ENCODE data around the gene DTYMK. TPM values are rescaled to one million over a fixed set of nuclear protein-coding genes. Genes with fewer than 3 reads are reported as not detected.
A peak's percentile ranks its signal among the peaks of the same experiment; 100 is the strongest.

DTYMK gene
- total and polyA plus RNA-seq, 12 donors = 6.4 to 18.5 (median 9.4) TPM

DNA sequence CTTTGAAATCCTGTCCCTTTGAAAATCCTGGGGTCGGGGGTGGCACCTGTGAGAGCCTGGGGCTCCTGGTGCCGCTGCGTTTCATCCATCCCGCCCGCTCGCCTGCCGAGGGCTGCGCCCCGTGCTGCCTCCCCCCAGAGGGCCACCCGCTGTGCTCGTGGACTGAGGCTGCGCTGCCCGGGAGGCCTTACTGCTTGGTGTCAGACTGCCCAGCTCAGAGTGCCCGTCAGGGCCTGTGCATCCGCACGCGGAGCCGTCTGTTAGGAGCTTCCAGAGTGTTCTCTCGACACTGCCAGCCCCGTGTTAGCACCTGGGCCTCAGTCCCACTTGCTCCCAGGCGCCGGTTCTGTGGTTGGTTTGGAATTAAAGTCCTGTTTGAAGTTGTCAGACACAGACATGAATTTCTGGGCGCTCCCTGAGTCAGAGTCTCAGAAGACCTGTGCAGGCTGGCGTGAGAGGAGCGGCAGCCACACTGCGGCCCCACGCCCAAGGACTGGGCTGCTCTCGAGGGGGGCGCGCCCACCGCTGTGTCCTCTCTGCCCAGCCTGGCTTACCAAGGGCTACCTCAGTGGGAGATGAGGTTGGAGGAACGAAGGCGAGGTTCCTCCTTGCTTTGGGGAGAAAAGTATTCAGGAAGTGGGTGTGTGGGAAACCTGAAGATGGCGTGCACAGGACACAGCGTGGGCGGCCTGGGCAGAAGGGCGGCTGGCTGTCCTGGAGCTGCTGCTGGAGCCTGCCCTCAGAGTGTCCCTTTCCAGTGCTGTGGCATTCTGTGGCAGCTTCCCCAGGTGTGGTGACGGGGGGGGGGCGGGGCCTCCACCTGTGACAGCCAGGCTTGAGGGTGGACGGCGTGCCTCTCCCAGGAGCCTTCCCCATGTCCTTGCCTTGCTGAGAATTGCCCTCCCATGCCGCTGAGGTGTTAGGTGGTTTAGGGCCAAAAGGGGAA is 14.1 kb downstream of the DTYMK start:
- ATAC-seq (no peak), DNase-seq (no peak)
- H3K27ac ChIP-seq = no peak overlapping the region
- no peaks in the 10 kb centered on the region for H3K27me3 ChIP-seq
- H3K36me3 ChIP-seq = peaks cover 0 to 85% (median 41%) of the 10 kb centered on the region in 9 donors
- intact Hi-C loops (cut with DNase I) = no loop called here
- no peaks in the 10 kb centered on the region for H3K9me3 ChIP-seq
- no peak for TF ChIP-seq CTCF (IDR thresholded peaks at IDR 0.05)
- 93 to 95% methylated on average over 42 of the region's 42 CpGs for WGBS, 2 donors
- no peak overlapping the region for H3K4me3 ChIP-seq
- peaks cover 0 to 12% (median 0%) of the 10 kb centered on the region in 9 donors for H3K4me1 ChIP-seq

DNA sequence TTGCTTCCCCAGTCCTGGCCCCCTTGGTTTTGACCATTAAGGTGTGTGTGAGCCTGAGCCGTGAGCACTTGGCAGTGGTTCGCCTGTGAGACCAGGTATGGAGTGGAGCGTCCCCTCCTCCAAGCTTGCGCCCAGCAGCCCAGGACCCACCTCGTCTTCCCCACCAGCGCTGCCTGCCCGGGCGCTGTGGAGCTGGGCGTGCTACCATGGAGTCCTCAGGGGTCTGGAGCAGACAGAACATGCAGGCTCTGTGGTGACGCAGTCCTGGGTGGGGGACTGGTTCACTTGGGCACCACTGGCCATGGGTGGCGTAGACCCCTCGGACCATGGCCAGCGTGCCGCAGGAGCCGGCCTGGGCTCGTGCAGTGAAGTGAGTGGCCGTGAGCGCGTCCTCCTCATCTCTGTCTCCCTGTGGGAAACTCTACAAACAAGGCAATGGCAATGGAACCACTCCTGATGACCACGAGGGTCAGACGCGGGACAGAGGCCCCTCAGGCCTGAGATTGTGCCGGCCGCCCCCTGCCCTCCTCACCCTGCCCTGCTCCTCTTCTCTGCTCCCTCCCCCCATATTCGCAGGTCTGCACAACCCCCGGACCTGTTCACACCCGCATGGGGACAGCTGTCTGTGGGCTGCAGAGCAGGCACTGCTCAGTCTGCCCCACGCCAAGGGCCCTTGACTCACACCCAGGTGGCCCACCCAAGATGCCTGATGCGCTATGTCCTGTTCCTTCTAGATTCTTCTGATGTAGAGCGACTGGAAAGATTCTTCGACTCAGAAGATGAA is 15.0 kb downstream of the DTYMK start:
- Histone ChIP-seq H3K27me3 (no peaks in the 10 kb centered on the region), H3K9me3 (no peaks in the 10 kb centered on the region), H3K27ac (peak overlapping the region in 2 of 10 donors; percentile 25 to 52), H3K4me3 (no peak overlapping the region), H3K36me3 (peaks cover 4 to 85% (median 48%) of the 10 kb centered on the region in 9 donors), H3K4me1 (peaks cover 0 to 12% (median 0%) of the 10 kb centered on the region in 9 donors)
- ATAC-seq (no peak), DNase-seq (no peak)
- no peak for TF ChIP-seq CTCF (IDR thresholded peaks at IDR 0.05)
- intact Hi-C loops (cut with DNase I) = no loop called here
- WGBS, 2 donors = 93% methylated on average over 31 of the region's 31 CpGs

GRCh38 chr2:241670333-241671110 is 16.1 kb downstream of the DTYMK start:
- ATAC-seq = peak in 3 of 8 donors; percentile 14 to 53 (median 26)
- no peak overlapping the region for H3K4me3 ChIP-seq
- no peaks in the 10 kb centered on the region for H3K27me3 ChIP-seq
- DNase-seq = no peak
- intact Hi-C loops (cut with DNase I) = no loop called here
- WGBS, 2 donors = 85 to 88% methylated on average over 31 of the region's 31 CpGs
- H3K27ac ChIP-seq = peak overlapping the region in 2 of 10 donors; percentile 25 to 52
- no peaks in the 10 kb centered on the region for H3K9me3 ChIP-seq
- H3K36me3 ChIP-seq = peaks cover 4 to 82% (median 49%) of the 10 kb centered on the region in 9 donors
- H3K4me1 ChIP-seq = peaks cover 0 to 12% (median 0%) of the 10 kb centered on the region in 9 donors
- no peak for TF ChIP-seq CTCF (IDR thresholded peaks at IDR 0.05)

- no peak overlapping the region for H3K4me3 ChIP-seq
- ATAC-seq = no peak
- WGBS, 2 donors = 85 to 90% methylated on average over 12 of the region's 12 CpGs
- no peak overlapping the region for H3K27ac ChIP-seq
- peaks cover 4 to 78% (median 49%) of the 10 kb centered on the region in 9 donors for H3K36me3 ChIP-seq
- DNase-seq = no peak
- no peak for TF ChIP-seq CTCF (IDR thresholded peaks at IDR 0.05)
- no peaks in the 10 kb centered on the region for H3K9me3 ChIP-seq
- H3K27me3 ChIP-seq = no peaks in the 10 kb centered on the region
- peaks cover 0 to 2% (median 0%) of the 10 kb centered on the region in 9 donors for H3K4me1 ChIP-seq
- intact Hi-C loops (cut with DNase I) = no loop called here
These were observed 17.8 kb downstream of the DTYMK start for GRCh38 chr2:241668839-241669238.

All from heart right ventricle (tissue), 16 donors.